ENCODE measurements around the gene CHEK2.

DNA sequence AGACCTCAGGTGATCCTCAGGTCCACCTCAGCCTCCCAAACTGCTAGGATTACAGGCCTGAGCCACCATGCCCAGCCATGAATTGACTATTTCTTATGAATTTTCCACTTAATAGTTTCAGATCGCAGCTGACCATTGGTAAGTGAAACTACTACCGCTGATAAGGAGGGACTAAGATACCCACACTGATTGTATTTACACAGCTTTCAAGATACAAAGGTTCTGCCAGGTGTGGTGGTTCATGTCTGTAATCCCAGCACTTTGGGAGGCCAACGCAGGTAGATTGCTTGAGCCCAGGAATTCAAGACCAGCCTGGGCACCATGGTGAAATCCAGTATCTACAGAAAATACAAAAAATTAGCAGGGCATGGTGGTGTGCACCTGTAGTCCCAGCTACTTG lies 3.9 kb downstream of the CHEK2 start:
- TF ChIP-seq, protein P1, sequence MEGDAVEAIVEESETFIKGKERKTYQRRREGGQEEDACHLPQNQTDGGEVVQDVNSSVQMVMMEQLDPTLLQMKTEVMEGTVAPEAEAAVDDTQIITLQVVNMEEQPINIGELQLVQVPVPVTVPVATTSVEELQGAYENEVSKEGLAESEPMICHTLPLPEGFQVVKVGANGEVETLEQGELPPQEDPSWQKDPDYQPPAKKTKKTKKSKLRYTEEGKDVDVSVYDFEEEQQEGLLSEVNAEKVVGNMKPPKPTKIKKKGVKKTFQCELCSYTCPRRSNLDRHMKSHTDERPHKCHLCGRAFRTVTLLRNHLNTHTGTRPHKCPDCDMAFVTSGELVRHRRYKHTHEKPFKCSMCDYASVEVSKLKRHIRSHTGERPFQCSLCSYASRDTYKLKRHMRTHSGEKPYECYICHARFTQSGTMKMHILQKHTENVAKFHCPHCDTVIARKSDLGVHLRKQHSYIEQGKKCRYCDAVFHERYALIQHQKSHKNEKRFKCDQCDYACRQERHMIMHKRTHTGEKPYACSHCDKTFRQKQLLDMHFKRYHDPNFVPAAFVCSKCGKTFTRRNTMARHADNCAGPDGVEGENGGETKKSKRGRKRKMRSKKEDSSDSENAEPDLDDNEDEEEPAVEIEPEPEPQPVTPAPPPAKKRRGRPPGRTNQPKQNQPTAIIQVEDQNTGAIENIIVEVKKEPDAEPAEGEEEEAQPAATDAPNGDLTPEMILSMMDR (IDR thresholded peaks at IDR 0.05): no peak
- TF ChIP-seq POLR2A (IDR thresholded peaks at IDR 0.05) (no peak), POLR2AphosphoS5 (IDR thresholded peaks at IDR 0.05) (no peak)

All from prostate gland (tissue), 2 donors.